ENCODE measurements around the gene RFX8.

DNA sequence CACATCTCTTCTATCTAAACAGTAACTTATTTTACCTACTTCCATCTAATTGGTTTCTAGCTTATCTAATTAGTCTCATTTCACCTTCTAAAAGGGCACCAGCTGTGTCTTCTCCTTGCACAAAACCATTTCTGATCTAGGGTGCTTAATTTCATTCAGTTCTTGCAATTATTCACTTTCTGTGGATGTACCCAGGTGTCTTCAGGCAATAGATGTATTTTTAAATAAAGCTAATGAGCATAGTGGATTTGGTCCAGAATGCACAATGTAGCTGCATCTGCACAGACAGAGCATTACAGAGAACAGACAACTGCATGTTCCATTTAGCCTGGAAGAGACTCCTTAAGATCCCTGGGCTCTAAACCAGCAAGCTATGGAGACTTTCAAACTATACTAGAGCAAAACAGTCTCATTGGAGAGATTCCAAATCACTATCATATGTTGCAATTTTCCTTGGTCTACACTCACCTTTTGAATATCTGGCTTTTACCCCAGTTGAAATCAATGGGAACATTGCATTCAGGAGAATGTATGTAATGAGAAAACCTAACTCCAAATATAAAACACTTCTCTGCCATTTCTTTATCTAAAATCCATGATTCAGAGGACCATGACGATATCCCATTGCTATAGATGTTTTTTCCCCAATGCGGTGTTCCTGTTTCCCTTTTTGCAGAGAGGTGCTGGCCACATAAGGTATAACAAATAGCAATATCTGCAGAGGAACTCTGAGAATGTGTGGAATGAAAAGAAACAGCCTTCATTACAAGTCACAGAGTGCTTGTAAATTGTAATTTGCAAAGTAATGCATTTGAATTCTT lies 3.5 kb upstream of the RFX8 start:
- TF ChIP-seq POLR2A (IDR thresholded peaks at IDR 0.05): no peak
- no peak for TF ChIP-seq CTCF (IDR thresholded peaks at IDR 0.05 in 4 of 5, conservative IDR thresholded peaks at IDR 0.05 in 1 of 5)

All from gastrocnemius medialis (tissue), 4 donors.